ENCODE results near the gene TAF11L4.

- TF ChIP-seq POLR2A (IDR thresholded peaks at IDR 0.05): no peak
- TF ChIP-seq, protein P1, sequence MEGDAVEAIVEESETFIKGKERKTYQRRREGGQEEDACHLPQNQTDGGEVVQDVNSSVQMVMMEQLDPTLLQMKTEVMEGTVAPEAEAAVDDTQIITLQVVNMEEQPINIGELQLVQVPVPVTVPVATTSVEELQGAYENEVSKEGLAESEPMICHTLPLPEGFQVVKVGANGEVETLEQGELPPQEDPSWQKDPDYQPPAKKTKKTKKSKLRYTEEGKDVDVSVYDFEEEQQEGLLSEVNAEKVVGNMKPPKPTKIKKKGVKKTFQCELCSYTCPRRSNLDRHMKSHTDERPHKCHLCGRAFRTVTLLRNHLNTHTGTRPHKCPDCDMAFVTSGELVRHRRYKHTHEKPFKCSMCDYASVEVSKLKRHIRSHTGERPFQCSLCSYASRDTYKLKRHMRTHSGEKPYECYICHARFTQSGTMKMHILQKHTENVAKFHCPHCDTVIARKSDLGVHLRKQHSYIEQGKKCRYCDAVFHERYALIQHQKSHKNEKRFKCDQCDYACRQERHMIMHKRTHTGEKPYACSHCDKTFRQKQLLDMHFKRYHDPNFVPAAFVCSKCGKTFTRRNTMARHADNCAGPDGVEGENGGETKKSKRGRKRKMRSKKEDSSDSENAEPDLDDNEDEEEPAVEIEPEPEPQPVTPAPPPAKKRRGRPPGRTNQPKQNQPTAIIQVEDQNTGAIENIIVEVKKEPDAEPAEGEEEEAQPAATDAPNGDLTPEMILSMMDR (IDR thresholded peaks at IDR 0.05): no peak
These were observed 9.8 kb upstream of the TAF11L4 start for GRCh38 chr5:17511775-17512325.

Measured in thyroid gland (tissue), 4 donors.